CD4-positive, alpha-beta T cell treated with Interleukin-12 subunit alpha and Interleukin-12 subunit beta, for 1 hour (primary cell): Measurements from ENCODE around the gene PMVK.

Experiments
- DNase-seq: peaks from one replicate; pipeline ENCODE4 v3.0.0-alpha.2; 2020

The PMVK gene

DNA sequence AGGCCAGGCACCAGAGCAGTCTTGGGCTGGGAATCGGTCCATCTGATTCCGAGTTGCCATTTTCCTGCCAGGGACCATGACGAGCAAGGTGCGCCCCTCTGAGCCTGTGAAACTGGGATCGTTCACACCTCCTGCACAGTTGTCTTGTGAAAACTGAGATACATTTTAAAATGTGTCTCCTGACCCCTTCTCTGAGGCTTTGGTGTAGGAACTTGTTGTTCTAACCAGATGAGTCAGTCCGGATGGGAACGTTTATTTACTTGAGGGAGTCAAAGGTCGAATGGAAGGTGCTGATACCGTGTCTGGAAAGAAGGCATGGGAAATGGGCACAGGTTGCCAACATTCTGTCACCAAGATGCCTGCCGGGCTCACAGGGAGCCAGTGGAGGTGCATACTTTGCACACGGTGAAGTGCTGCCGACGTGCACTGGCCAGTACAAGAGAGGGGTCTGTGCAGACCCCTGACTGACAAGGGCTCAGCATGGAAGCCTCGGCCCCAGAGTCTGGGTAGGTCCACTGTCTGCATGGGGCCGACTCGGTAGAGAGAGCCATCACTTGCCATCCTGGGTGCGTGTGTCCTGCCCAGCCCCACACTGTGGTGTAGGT lies 59.0 kb downstream of the PMVK start:
- no peak for DNase-seq

DNA sequence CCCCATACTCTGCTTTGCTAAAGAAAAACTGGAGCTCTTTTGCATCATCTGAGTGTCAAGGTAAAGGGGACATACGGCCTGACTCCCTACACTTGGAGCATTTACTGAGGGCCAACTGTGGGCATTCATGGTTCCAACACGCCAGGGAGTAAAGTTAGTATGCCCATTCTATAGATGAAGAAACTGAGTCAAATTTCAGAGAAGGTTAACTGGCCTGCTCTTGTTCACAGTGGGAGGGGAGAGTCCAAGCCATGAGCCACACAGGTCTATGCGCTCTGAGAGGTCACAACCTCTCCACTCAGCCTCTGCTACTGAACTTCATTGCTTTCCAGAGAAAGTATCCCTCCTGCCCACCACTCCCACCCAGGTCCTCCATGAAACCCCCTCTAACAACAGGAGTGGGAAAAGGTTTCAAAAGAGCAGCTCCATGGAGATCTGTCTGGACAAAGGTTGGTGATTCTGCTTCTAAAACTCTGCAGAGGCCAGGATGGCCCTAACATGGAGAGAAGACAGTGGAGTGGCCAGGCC lies 59.6 kb downstream of the PMVK start:
- DNase-seq: no peak
